ENCODE results near the gene NHP2. TPM values are rescaled to one million over a fixed set of nuclear protein-coding genes. Genes with fewer than 3 reads are reported as not detected.
A peak's percentile ranks its signal among the peaks of the same experiment; 100 is the strongest.

The NHP2 gene
- polyA plus RNA-seq, 3 donors: 68.9 to 139 (median 108) TPM

DNA sequence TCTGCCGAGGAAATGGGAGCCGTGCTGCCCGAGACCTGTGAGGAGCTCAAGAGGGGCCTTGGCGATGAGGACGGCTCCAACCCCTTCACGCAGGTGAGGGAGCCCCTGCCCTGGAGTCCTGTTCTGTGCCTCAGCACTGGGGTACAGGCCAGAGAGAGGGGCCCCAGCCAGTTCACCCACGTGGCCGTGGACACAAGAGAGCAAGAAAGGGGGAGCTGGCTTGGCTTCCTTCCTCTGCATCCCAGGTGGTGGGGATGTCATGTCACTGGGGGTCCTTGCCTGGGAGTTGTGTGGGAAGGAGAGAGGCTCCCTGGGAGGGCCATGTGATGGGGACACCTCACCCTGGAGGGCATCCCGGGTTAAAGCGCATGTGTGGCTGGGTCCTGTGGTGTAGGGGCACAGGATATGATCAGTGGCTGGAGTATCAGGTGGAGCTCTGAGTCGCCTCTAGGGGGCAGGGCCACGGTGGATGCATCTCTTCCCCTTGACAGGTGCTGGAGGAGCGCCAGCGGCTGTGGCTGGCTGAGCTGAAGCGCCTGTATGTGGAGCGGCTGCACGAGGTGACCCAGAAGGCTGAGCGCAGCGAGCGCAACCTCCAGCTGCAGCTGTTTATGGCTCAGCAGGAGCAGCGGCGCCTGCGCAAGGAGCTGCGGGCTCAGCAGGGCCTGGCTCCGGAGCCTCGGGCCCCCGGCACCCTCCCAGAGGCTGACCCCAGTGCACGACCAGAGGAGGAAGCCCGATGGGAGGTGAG, 32.9 kb downstream of the NHP2 start:
- Histone ChIP-seq H2AFZ (ENCODE audit: insufficient read depth, low read depth, low read length, poor library complexity, severe bottlenecking) (peak overlapping the region; percentile 59), H4K20me1 (ENCODE audit: insufficient read depth, low read length) (no peaks in the 10 kb centered on the region)
- intact Hi-C loops (cut with micrococcal nuclease): no loop called here

DNA sequence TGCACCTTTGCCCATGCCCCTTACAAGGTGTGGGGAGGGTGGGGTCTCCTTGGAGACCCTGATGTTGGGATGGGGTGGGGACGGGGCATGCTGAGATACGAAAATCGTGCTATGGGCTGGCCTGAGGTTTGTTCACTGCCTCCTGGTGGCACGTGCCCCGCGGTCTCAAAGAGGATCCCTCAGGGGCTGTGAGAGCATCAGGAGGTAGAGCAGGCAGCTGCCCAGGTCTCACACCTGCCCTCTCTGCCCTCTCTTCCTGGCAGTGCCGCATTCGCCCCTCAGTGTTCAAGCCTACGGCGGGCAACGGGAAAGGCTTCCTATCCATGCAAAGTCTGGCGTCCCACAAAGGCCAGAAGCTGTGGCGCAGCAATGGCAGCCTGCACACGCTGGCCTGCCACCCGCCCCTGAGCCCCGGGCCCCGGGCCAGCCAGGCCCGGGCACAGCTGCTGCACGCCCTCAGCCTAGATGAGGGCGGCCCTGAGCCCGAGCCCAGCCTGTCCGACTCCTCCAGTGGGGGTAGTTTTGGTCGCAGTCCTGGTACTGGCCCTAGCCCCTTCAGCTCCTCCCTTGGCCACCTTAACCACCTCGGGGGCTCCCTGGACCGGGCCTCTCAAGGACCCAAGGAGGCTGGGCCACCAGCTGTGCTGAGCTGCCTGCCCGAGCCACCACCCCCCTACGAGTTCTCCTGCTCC, 33.6 kb downstream of the NHP2 start:
- Mint-ChIP-seq H3K4me1 (peaks cover 9% of the 10 kb centered on the region), H3K27ac (no peak overlapping the region), H3K4me3 (no peak overlapping the region), H3K36me3 (no peaks in the 10 kb centered on the region), H3K27me3 (ENCODE audit: low read depth in 3 of 3) (peaks cover 41 to 61% (median 43%) of the 10 kb centered on the region in 3 donors), H3K9me3 (peaks cover 0 to 12% (median 0%) of the 10 kb centered on the region in 7 donors)
- H3K79me2 ChIP-seq (ENCODE audit: insufficient read depth, low read length): no peaks in the 10 kb centered on the region
- WGBS (ENCODE audit: insufficient coverage): 94% methylated on average over 22 of the region's 27 CpGs
- H3K9ac ChIP-seq (ENCODE audit: insufficient read depth, low read length, poor library complexity, severe bottlenecking): no peak overlapping the region
- H2AFZ ChIP-seq (ENCODE audit: insufficient read depth, low read depth, low read length, poor library complexity, severe bottlenecking): no peak overlapping the region
- no peak overlapping the region for H3K4me2 ChIP-seq (replicated peaks; ENCODE audit: extremely low read depth, low read length, poor library complexity, severe bottlenecking)
- no peaks in the 10 kb centered on the region for H3K4me1 ChIP-seq (ENCODE audit: control insufficient read depth in 1 of 2, insufficient read depth in 2 of 2, low read length in 2 of 2)
- H3K27ac ChIP-seq (ENCODE audit: low read depth in 1 of 2, low read length in 2 of 2): no peak overlapping the region
- intact Hi-C loops (cut with micrococcal nuclease): no loop called here
- no peak for DNase-seq
- no peaks in the 10 kb centered on the region for H4K20me1 ChIP-seq (ENCODE audit: insufficient read depth, low read length)
- no peak overlapping the region for H3K4me3 ChIP-seq (replicated peaks in 1 of 3; ENCODE audit: low read depth in 2 of 3, low read length in 3 of 3)
- TF ChIP-seq, protein P1, sequence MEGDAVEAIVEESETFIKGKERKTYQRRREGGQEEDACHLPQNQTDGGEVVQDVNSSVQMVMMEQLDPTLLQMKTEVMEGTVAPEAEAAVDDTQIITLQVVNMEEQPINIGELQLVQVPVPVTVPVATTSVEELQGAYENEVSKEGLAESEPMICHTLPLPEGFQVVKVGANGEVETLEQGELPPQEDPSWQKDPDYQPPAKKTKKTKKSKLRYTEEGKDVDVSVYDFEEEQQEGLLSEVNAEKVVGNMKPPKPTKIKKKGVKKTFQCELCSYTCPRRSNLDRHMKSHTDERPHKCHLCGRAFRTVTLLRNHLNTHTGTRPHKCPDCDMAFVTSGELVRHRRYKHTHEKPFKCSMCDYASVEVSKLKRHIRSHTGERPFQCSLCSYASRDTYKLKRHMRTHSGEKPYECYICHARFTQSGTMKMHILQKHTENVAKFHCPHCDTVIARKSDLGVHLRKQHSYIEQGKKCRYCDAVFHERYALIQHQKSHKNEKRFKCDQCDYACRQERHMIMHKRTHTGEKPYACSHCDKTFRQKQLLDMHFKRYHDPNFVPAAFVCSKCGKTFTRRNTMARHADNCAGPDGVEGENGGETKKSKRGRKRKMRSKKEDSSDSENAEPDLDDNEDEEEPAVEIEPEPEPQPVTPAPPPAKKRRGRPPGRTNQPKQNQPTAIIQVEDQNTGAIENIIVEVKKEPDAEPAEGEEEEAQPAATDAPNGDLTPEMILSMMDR (IDR thresholded peaks at IDR 0.05): no peak
- H3K27me3 ChIP-seq (ENCODE audit: control insufficient read depth in 2 of 2, insufficient read depth in 2 of 2, low read length in 2 of 2): peaks cover 16 to 44% of the 10 kb centered on the region in 2 donors
- no peaks in the 10 kb centered on the region for H3K36me3 ChIP-seq (replicated peaks in 1 of 2; ENCODE audit: control insufficient read depth in 1 of 2, insufficient read depth in 2 of 2, low read length in 2 of 2)
- peaks cover 0 to 10% of the 10 kb centered on the region in 2 donors for H3K9me3 ChIP-seq (replicated peaks in 1 of 2; ENCODE audit: control insufficient read depth in 1 of 2, insufficient read depth in 1 of 2, low read length in 2 of 2)

More for the DNA sequence above, 32.9 kb downstream of the NHP2 start:
- peaks cover 13% of the 10 kb centered on the region for H3K4me1 Mint-ChIP-seq
- TF ChIP-seq, protein P1 (IDR thresholded peaks at IDR 0.05): peak; percentile 44
- Histone ChIP-seq H3K4me2 (replicated peaks; ENCODE audit: extremely low read depth, low read length, poor library complexity, severe bottlenecking) (no peak overlapping the region), H3K79me2 (ENCODE audit: insufficient read depth, low read length) (no peaks in the 10 kb centered on the region), H3K4me1 (ENCODE audit: control insufficient read depth in 1 of 2, insufficient read depth in 2 of 2, low read length in 2 of 2) (no peaks in the 10 kb centered on the region), H3K27ac (ENCODE audit: low read depth in 1 of 2, low read length in 2 of 2) (no peak overlapping the region), H3K27me3 (ENCODE audit: control insufficient read depth in 2 of 2, insufficient read depth in 2 of 2, low read length in 2 of 2) (peaks cover 9 to 37% of the 10 kb centered on the region in 2 donors), H3K36me3 (replicated peaks in 1 of 2; ENCODE audit: control insufficient read depth in 1 of 2, insufficient read depth in 2 of 2, low read length in 2 of 2) (no peaks in the 10 kb centered on the region), H3K4me3 (replicated peaks in 1 of 3; ENCODE audit: low read depth in 2 of 3, low read length in 3 of 3) (no peak overlapping the region), H3K9ac (ENCODE audit: insufficient read depth, low read length, poor library complexity, severe bottlenecking) (no peak overlapping the region), H3K9me3 (replicated peaks in 1 of 2; ENCODE audit: control insufficient read depth in 1 of 2, insufficient read depth in 1 of 2, low read length in 2 of 2) (peaks cover 0 to 9% of the 10 kb centered on the region in 2 donors)
- no peak overlapping the region for H3K4me3 Mint-ChIP-seq
- peak; percentile 23 to 50 (median 29) for DNase-seq
- H3K27ac Mint-ChIP-seq: no peak overlapping the region
- H3K9me3 Mint-ChIP-seq: peaks cover 0 to 8% (median 0%) of the 10 kb centered on the region in 7 donors
- H3K36me3 Mint-ChIP-seq: no peaks in the 10 kb centered on the region
- WGBS (ENCODE audit: insufficient coverage): 23% methylated on average over 29 of the region's 29 CpGs
- peaks cover 34 to 54% (median 36%) of the 10 kb centered on the region in 3 donors for H3K27me3 Mint-ChIP-seq (ENCODE audit: low read depth in 3 of 3)

Measured in CD14-positive monocyte (primary cell).